GM23248 (cell line): ENCODE results near the gene SLC50A1.

Source experiments
- EZH2 ChIP-seq: fragments of 200-600 bp; sonication (generic); IDR thresholded peaks from 2 replicates; pipeline ENCODE4 v1.6.1; 2018; ENCODE audit warnings: antibody characterized with exemption, mild to moderate bottlenecking; ENCODE audit not compliant: insufficient read depth, poor library complexity, severe bottlenecking
- EZH2phosphoT487 ChIP-seq: fragments of 200-600 bp; sonication (generic); IDR thresholded peaks from 2 replicates; pipeline ENCODE4 v1.6.1; 2018; ENCODE audit warnings: antibody characterized with exemption, moderate library complexity, mild to moderate bottlenecking, low read depth; ENCODE audit not compliant: insufficient read depth

DNA sequence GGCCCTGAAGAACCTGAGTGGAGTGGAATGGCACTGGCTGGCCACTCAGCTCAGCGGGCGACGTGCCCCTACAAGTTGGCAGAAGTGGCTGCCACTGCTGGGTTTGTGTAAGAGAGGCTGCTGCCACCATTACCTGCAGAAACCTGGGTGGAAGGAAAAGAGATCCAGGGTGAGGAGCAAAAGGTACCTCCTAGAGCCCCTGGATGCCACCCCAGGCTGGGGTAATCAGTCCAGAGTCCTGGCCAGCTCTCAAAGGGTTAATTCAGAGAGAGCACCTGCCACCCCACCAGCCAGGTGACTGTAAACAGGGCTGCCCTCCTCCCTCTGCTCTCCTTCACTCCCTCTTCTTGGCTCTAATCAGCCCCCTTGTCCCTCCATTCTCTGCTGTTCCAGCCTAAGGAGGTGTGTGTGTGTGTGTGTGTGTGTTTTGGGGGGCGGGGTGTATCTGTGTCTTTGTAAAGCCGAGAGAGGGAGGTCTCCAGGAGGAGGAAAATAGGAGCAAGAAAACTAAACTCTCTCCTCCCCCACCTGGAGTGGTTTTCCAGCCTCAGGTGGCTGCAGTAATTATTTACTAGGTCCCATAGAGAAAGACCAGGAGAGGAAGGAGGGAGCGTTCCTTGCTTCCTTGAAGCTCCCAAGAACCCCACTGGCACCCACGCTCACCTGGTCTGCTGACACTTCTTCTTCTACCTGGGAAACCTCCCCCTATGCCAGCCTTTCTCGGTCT lies 50.6 kb downstream of the SLC50A1 start:
- TF ChIP-seq EZH2 (no peak), EZH2phosphoT487 (no peak)
